Esophagus squamous epithelium (tissue), 4 donors: ENCODE data around the gene CAPN11.

Experiments used
- CTCF ChIP-seq, 6 experiments: fragments of 450-650 bp in 4 of 6; fragments of 200-600 bp in 2 of 6; sonication (generic) in 2 of 6; IDR thresholded peaks; one replicate each; pipeline ENCODE4 v1.5.1; 2016 to 2019; ENCODE audit warnings: antibody characterized with exemption in 6 of 6, mild to moderate bottlenecking in 4 of 6, moderate library complexity in 4 of 6
- POLR2A ChIP-seq, 4 donors: fragments of 450-650 bp; IDR thresholded peaks; one replicate each; pipeline ENCODE4 v1.6.1; 2017; ENCODE audit warnings: antibody characterized with exemption in 4 of 4, mild to moderate bottlenecking in 4 of 4, moderate library complexity in 3 of 4

- no peak for TF ChIP-seq CTCF (IDR thresholded peaks at IDR 0.05)
- TF ChIP-seq POLR2A (IDR thresholded peaks at IDR 0.05): no peak
Measured at GRCh38 chr6:44129841-44130322, 28.7 kb upstream of the CAPN11 start.
